Chondrocyte (in vitro differentiated cells): ENCODE results near the gene SYT14. TPM values are rescaled to one million over a fixed set of nuclear protein-coding genes. Genes with fewer than 3 reads are reported as not detected.
A peak's percentile ranks its signal among the peaks of the same experiment; 100 is the strongest.

Source experiments
- DNase-seq: peaks from one replicate; pipeline ENCODE4 v3.0.0; 2021; ENCODE audit warnings: mixed read lengths, low spot score
- H3K27ac Mint-ChIP-seq: one replicate; pipeline ENCODE4 v1.8.0; 2021; ENCODE audit warnings: mild to moderate bottlenecking, moderate library complexity, mixed read lengths; ENCODE audit not compliant: unreplicated experiment
- H3K27me3 Mint-ChIP-seq: 2 replicates; pipeline ENCODE4 v1.8.0; 2021; ENCODE audit warnings: low read depth, mixed read lengths
- H3K36me3 Mint-ChIP-seq: 2 replicates; pipeline ENCODE4 v1.8.0; 2021; ENCODE audit warnings: low read depth, mixed read lengths
- H3K4me1 Mint-ChIP-seq: 2 replicates; pipeline ENCODE4 v1.8.0; 2021; ENCODE audit warnings: low read depth, mild to moderate bottlenecking, mixed read lengths
- H3K4me3 Mint-ChIP-seq: one replicate; pipeline ENCODE4 v1.8.0; 2021; ENCODE audit warnings: mild to moderate bottlenecking, moderate library complexity, mixed read lengths; ENCODE audit not compliant: unreplicated experiment
- H3K9me3 Mint-ChIP-seq: 2 replicates; pipeline ENCODE4 v1.8.0; 2021; ENCODE audit warnings: low read depth, mixed read lengths
- CTCF ChIP-seq: fragments of 200-600 bp; sonication (generic); IDR thresholded peaks from 2 replicates; pipeline ENCODE4 v1.5.0; 2021; ENCODE audit warnings: antibody characterized with exemption, mild to moderate bottlenecking, moderate library complexity
- total RNA-seq: library from RNA; stranded (reverse); gene quantifications from 3 replicates; pipeline ENCODE4 v1.2.1, GENCODE V29; 2021

SYT14 gene
- total RNA-seq, 1 donor from 2014 or later: 1.0 TPM

- no peak for TF ChIP-seq CTCF
- no peaks in the 10 kb centered on the region for H3K27me3 Mint-ChIP-seq
- no peak overlapping the region for H3K27ac Mint-ChIP-seq
- H3K4me3 Mint-ChIP-seq: no peak overlapping the region
- no peaks in the 10 kb centered on the region for H3K9me3 Mint-ChIP-seq
- DNase-seq: no peak
- H3K4me1 Mint-ChIP-seq: peaks cover 17% of the 10 kb centered on the region
- no peaks in the 10 kb centered on the region for H3K36me3 Mint-ChIP-seq
These were observed 187.1 kb downstream of the SYT14 start for GRCh38 chr1:210125143-210125542.

- DNase-seq: no peak
- H3K36me3 Mint-ChIP-seq: no peaks in the 10 kb centered on the region
- no peaks in the 10 kb centered on the region for H3K9me3 Mint-ChIP-seq
- H3K4me3 Mint-ChIP-seq: no peak overlapping the region
- no peak for TF ChIP-seq CTCF
- peaks cover 5% of the 10 kb centered on the region for H3K27me3 Mint-ChIP-seq
- H3K27ac Mint-ChIP-seq: no peak overlapping the region
- peaks cover 11% of the 10 kb centered on the region for H3K4me1 Mint-ChIP-seq
These were observed 191.1 kb downstream of the SYT14 start for GRCh38 chr1:210129092-210129491.

GRCh38 chr1:210129759-210130158 is 191.7 kb downstream of the SYT14 start:
- Mint-ChIP-seq H3K4me3 (no peak overlapping the region), H3K27ac (no peak overlapping the region), H3K36me3 (no peaks in the 10 kb centered on the region), H3K27me3 (peaks cover 8% of the 10 kb centered on the region), H3K4me1 (peaks cover 6% of the 10 kb centered on the region), H3K9me3 (no peaks in the 10 kb centered on the region)
- no peak for TF ChIP-seq CTCF
- DNase-seq: no peak

GRCh38 chr1:210132582-210132981 is 194.6 kb downstream of the SYT14 start:
- Mint-ChIP-seq H3K4me1 (no peaks in the 10 kb centered on the region), H3K36me3 (no peaks in the 10 kb centered on the region), H3K4me3 (no peak overlapping the region), H3K9me3 (no peaks in the 10 kb centered on the region), H3K27me3 (peaks cover 13% of the 10 kb centered on the region), H3K27ac (no peak overlapping the region)
- TF ChIP-seq CTCF: no peak
- DNase-seq: no peak

GRCh38 chr1:210143465-210144062 is 205.5 kb downstream of the SYT14 start:
- peaks cover 12% of the 10 kb centered on the region for H3K9me3 Mint-ChIP-seq
- peak; percentile 94 for TF ChIP-seq CTCF
- no peak for DNase-seq
- H3K36me3 Mint-ChIP-seq: peaks cover 4% of the 10 kb centered on the region
- no peaks in the 10 kb centered on the region for H3K4me1 Mint-ChIP-seq
- no peaks in the 10 kb centered on the region for H3K27me3 Mint-ChIP-seq
- no peak overlapping the region for H3K27ac Mint-ChIP-seq
- H3K4me3 Mint-ChIP-seq: no peak overlapping the region
